ENCODE data around the gene ITGAX.

The ITGAX gene

DNA sequence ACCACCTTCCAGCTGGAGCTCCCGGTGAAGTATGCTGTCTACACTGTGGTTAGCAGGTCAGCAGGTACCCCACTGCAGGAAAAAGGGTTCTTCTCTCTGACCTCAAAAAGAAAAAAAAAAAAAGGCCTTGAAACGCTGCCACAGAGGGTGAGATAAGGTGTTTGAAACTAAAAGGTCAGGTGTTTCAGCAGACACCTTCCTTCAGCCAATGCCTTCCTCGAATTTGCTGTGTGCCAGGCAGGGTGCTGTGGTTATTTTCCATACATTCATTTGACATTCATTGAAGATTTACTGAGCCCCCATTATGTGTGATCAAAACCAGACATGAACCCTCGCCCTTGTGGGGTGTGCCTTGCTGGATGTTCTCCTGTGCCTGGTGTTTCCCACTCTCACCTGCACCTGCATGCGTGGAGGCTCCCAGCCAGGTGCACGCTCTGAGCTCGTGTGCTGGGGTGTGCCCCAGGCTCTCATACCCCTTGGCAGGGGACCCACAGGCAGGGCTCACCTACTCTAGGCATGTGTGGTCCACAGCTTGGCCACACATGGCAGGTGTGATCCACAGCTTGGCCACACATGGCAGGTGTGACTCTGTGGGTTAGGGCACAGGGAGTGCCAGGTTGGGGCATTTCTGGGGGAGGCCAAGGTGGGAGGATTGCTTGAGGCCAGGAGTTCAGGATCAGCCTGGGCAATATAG is 22.4 kb downstream of the ITGAX start:
- peaks cover 1% of the 10 kb centered on the region for H3K4me1 Mint-ChIP-seq
- H3K9me3 Mint-ChIP-seq: peaks cover 11% of the 10 kb centered on the region
- no peak overlapping the region for H3K27ac Mint-ChIP-seq
- H3K27me3 Mint-ChIP-seq: no peaks in the 10 kb centered on the region
- no peak overlapping the region for H3K4me3 Mint-ChIP-seq
- peaks cover 1% of the 10 kb centered on the region for H3K36me3 Mint-ChIP-seq

DNA sequence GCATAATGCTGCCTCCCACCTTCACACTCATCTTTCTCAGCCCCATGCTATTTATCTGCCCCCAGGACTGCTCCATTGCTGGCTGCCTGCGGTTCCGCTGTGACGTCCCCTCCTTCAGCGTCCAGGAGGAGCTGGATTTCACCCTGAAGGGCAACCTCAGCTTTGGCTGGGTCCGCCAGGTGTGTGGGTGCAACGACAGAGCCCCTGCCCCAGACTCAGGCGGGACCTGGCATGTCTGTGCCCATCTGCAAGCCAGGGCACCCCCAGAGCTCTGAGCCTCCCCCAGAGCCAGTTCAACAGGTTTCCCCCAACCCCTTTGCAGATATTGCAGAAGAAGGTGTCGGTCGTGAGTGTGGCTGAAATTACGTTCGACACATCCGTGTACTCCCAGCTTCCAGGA is 25.2 kb downstream of the ITGAX start:
- no peak overlapping the region for H3K4me3 Mint-ChIP-seq
- H3K36me3 Mint-ChIP-seq: no peaks in the 10 kb centered on the region
- H3K27ac Mint-ChIP-seq: no peak overlapping the region
- peaks cover 9% of the 10 kb centered on the region for H3K9me3 Mint-ChIP-seq
- H3K4me1 Mint-ChIP-seq: peaks cover 5% of the 10 kb centered on the region
- H3K27me3 Mint-ChIP-seq: no peaks in the 10 kb centered on the region

DNA sequence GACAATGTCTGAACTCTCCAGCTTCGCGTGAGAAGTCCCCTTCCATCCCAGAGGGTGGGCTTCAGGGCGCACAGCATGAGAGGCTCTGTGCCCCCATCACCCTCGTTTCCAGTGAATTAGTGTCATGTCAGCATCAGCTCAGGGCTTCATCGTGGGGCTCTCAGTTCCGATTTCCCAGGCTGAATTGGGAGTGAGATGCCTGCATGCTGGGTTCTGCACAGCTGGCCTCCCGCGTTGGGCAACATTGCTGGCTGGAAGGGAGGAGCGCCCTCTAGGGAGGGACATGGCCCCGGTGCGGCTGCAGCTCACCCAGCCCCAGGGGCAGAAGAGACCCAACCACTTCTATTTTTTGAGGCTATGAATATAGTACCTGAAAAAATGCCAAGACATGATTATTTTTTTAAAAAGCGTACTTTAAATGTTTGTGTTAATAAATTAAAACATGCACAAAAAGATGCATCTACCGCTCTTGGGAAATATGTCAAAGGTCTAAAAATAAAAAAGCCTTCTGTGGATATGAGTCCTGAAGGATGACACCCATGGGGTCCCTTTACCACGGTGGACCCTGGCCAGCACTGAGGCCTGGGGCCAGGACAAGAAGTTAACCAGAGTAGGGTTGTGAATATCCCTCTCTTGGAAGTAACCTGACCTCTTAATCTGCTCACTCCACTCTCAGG is 27.6 kb downstream of the ITGAX start:
- H3K4me1 Mint-ChIP-seq: peaks cover 14% of the 10 kb centered on the region
- H3K27me3 Mint-ChIP-seq: peaks cover 1% of the 10 kb centered on the region
- H3K9me3 Mint-ChIP-seq: no peaks in the 10 kb centered on the region
- no peak overlapping the region for H3K4me3 Mint-ChIP-seq
- H3K27ac Mint-ChIP-seq: no peak overlapping the region
- no peaks in the 10 kb centered on the region for H3K36me3 Mint-ChIP-seq

GRCh38 chr16:31385680-31386079 is 30.7 kb downstream of the ITGAX start:
- H3K4me1 Mint-ChIP-seq: peaks cover 14% of the 10 kb centered on the region

DNA sequence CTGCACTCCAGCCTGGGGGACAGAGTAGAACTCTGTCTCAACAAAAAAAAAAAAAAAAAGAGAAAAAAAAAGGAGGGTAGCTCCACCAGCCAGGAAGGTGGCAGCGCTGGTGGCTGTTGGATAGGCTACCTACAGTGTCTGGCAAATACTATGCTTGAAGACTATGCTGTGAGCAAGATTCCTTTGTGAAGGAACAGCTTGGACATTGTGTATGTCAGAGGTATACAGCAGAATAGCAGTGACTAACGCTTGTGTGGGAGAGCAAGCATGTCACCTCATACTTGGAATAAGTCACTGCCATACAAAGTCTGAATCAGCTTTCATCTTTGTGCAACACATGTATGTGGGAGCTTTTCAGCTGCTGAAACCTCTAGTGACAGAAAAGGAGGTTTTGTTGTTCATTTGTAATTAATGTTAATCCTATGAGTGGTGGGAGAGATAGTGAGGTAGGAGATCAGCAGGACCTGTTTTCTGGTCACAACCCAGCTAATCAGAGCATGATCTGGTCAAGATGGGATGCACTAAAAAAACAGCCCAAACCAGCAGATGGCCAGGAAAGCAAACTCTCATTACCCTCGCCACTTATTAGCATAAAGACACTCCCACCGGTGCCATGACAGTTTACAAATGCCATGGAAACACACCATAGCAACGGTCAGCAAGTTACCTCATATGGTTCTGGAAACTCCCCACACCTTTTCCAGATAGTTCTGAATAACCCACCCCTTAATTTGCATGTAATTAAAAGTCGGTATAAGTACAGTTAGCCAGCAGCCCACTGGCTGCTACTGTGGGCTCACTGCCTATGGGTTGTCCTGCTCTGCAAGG is 31.4 kb downstream of the ITGAX start:
- H3K4me1 Mint-ChIP-seq: peaks cover 14% of the 10 kb centered on the region
- no peaks in the 10 kb centered on the region for H3K9me3 Mint-ChIP-seq
- no peaks in the 10 kb centered on the region for H3K36me3 Mint-ChIP-seq
- H3K4me3 Mint-ChIP-seq: no peak overlapping the region
- no peak overlapping the region for H3K27ac Mint-ChIP-seq
- H3K27me3 Mint-ChIP-seq: peaks cover 6% of the 10 kb centered on the region

More at GRCh38 chr16:31385680-31386079, 30.7 kb downstream of the ITGAX start:
- Mint-ChIP-seq H3K36me3 (no peaks in the 10 kb centered on the region), H3K27me3 (peaks cover 6% of the 10 kb centered on the region), H3K4me3 (no peak overlapping the region), H3K9me3 (no peaks in the 10 kb centered on the region), H3K27ac (no peak overlapping the region)

DNA sequence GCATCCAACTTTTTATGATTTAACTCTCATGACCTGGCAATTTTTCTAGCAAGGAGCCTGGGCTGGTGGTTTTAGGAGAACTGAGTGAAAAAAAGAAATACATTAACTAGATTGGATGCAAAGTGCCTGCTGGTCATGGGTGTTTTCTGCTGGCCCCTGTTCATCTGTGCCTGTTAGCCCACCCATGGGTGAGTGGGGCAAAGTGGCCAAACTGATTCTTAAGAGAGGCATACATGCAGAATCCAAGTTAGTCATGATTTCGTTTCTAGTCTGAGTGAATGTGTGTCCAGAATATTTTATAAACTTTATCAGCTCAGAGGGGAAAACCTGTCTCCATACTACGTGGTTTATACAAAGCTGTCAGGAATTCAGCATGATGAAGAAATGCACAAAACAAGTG is 33.6 kb downstream of the ITGAX start:
- no peak overlapping the region for H3K4me3 Mint-ChIP-seq
- H3K9me3 Mint-ChIP-seq: no peaks in the 10 kb centered on the region
- H3K4me1 Mint-ChIP-seq: peaks cover 9% of the 10 kb centered on the region
- no peaks in the 10 kb centered on the region for H3K36me3 Mint-ChIP-seq
- H3K27ac Mint-ChIP-seq: no peak overlapping the region
- peaks cover 6% of the 10 kb centered on the region for H3K27me3 Mint-ChIP-seq

DNA sequence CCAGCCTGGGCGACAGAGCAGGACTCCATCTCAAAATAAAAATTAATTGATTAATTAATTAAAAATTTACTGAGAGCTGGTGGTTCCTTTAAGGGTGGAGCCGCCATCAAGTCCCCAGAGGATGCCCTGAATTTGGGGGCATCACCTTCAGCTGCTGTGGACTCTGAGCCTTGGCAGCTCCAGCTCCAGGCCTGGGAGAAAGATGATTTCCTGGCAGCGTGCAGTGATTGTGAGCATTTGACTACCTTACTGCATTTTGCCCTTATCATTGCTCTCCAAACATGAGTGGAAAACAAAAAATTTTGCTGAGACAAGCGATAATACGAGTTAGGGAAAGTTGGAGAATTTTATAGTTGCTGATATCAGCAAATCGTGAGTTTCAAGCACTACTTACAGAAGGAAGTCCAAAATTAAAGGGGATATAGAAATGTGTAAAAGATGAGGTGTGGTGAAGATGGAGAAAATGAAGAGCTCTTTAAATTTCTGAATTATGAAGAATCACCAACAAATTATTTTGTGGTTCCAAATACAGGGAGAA is 35.6 kb downstream of the ITGAX start:
- Mint-ChIP-seq H3K9me3 (no peaks in the 10 kb centered on the region), H3K36me3 (no peaks in the 10 kb centered on the region), H3K27ac (no peak overlapping the region), H3K4me1 (peaks cover 9% of the 10 kb centered on the region), H3K4me3 (no peak overlapping the region), H3K27me3 (peaks cover 6% of the 10 kb centered on the region)

GRCh38 chr16:31393056-31393455 is 38.1 kb downstream of the ITGAX start, which contains the start of gene ITGAD:
TSS of gene ITGAD (plus strand) at chr16:31393335. CDS start at chr16:31393361, 26 bp downstream.
- no peak within 1 kb of the TSS for H3K27ac Mint-ChIP-seq
- peaks cover 3% of the 10 kb centered on the region for H3K27me3 Mint-ChIP-seq
- no peaks in the 10 kb centered on the region for H3K4me1 Mint-ChIP-seq
- H3K36me3 Mint-ChIP-seq: no peaks in the 10 kb centered on the region
- H3K9me3 Mint-ChIP-seq: no peaks in the 10 kb centered on the region
- no peak within 1 kb of the TSS for H3K4me3 Mint-ChIP-seq

DNA sequence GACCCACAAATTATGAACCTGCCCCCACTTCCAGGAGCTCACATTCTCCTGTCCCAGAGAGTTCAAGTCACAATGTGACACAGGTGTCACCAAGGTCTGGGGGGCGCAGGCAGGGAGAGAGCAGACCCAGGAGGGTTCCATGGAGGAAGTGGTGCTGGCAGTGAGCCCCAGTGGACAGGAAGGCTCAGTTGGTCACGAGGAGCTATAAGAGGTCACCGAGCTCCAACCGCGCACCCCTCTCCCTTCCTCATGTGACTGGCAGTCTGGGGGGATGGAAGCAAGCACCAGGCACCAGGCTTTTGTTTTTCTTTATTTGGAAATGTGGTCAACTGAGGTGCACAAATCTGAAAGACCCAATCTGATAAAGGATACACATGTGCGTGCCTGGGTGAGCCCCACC is 40.7 kb downstream of the ITGAX start:
- no peaks in the 10 kb centered on the region for H3K27me3 Mint-ChIP-seq
- H3K4me3 Mint-ChIP-seq: no peak overlapping the region
- no peak overlapping the region for H3K27ac Mint-ChIP-seq
- no peaks in the 10 kb centered on the region for H3K36me3 Mint-ChIP-seq
- H3K4me1 Mint-ChIP-seq: peaks cover 5% of the 10 kb centered on the region
- peaks cover 4% of the 10 kb centered on the region for H3K9me3 Mint-ChIP-seq

- Mint-ChIP-seq H3K27ac (no peak overlapping the region), H3K4me3 (no peak overlapping the region), H3K27me3 (no peaks in the 10 kb centered on the region), H3K4me1 (peaks cover 5% of the 10 kb centered on the region), H3K9me3 (peaks cover 4% of the 10 kb centered on the region), H3K36me3 (no peaks in the 10 kb centered on the region)
Measured at GRCh38 chr16:31397096-31397660, 42.2 kb downstream of the ITGAX start.

DNA sequence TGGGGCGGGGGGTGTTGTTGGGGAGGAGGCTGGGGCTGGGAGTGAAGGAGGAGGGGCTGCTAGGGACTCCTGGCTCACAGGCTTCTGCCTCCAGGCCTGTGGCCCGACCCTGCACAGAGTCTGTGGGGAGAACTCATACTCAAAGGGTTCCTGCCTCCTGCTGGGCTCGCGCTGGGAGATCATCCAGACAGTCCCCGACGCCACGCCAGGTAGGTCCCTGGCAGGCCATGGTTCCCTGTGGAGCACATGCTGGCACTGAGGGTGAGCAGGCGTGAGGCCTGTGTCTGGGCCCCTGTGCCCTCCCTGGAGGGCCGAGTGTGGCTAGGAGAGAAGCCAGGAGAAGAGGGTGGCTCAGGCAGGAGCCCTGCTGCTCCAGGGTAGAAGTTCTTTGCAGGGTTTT is 42.7 kb downstream of the ITGAX start:
- H3K9me3 Mint-ChIP-seq: peaks cover 4% of the 10 kb centered on the region
- H3K4me3 Mint-ChIP-seq: no peak overlapping the region
- H3K36me3 Mint-ChIP-seq: no peaks in the 10 kb centered on the region
- peaks cover 5% of the 10 kb centered on the region for H3K4me1 Mint-ChIP-seq
- H3K27ac Mint-ChIP-seq: no peak overlapping the region
- no peaks in the 10 kb centered on the region for H3K27me3 Mint-ChIP-seq

- Mint-ChIP-seq H3K36me3 (no peaks in the 10 kb centered on the region), H3K9me3 (peaks cover 4% of the 10 kb centered on the region), H3K4me1 (peaks cover 5% of the 10 kb centered on the region), H3K27me3 (no peaks in the 10 kb centered on the region), H3K4me3 (no peak overlapping the region), H3K27ac (no peak overlapping the region)
Measured at GRCh38 chr16:31400191-31400590, 45.2 kb downstream of the ITGAX start.

GRCh38 chr16:31401436-31401835 is 46.5 kb downstream of the ITGAX start:
- peaks cover 4% of the 10 kb centered on the region for H3K9me3 Mint-ChIP-seq
- peaks cover 5% of the 10 kb centered on the region for H3K4me1 Mint-ChIP-seq
- H3K27me3 Mint-ChIP-seq: no peaks in the 10 kb centered on the region
- no peak overlapping the region for H3K4me3 Mint-ChIP-seq
- no peaks in the 10 kb centered on the region for H3K36me3 Mint-ChIP-seq
- no peak overlapping the region for H3K27ac Mint-ChIP-seq

DNA sequence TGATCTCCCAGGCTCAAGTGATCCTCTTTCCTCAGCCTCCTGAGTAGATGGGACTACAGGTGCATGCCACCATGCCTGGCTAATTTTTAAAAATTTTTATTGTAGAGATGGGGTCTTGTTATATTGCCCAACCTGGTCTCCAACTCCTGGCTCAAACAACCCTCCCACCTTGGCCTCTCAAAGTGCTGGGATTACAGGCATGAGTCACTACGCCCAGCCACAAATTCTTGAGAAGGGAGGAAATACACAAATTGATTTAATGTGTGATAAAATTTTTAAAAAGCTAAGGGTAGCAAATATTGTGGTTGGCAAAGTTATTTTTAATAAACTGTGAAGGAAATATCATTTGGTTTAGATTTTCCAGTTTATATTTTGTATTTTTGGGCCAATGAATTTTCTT is 47.7 kb downstream of the ITGAX start:
- Mint-ChIP-seq H3K4me3 (no peak overlapping the region), H3K27me3 (no peaks in the 10 kb centered on the region), H3K9me3 (peaks cover 4% of the 10 kb centered on the region), H3K27ac (no peak overlapping the region), H3K36me3 (no peaks in the 10 kb centered on the region), H3K4me1 (peaks cover 5% of the 10 kb centered on the region)

- no peaks in the 10 kb centered on the region for H3K36me3 Mint-ChIP-seq
- no peak overlapping the region for H3K4me3 Mint-ChIP-seq
- no peaks in the 10 kb centered on the region for H3K27me3 Mint-ChIP-seq
- peaks cover 4% of the 10 kb centered on the region for H3K9me3 Mint-ChIP-seq
- peaks cover 5% of the 10 kb centered on the region for H3K4me1 Mint-ChIP-seq
- no peak overlapping the region for H3K27ac Mint-ChIP-seq
Measured at GRCh38 chr16:31403590-31404352, 48.8 kb downstream of the ITGAX start.
